ENCODE results near the gene TYMP.

Gene TYMP

GRCh38 chr22:50506611-50507420, 23.0 kb downstream of the TYMP start:
- Histone ChIP-seq H3K9me3 (ENCODE audit: control insufficient read depth, insufficient read depth, low read depth, low read length) (no peaks in the 10 kb centered on the region), H3K4me1 (ENCODE audit: control insufficient read depth, insufficient read depth, low read length) (peaks cover 8% of the 10 kb centered on the region), H3K4me3 (ENCODE audit: low read depth, low read length) (peak overlapping the region; percentile 63), H3K36me3 (ENCODE audit: control insufficient read depth in 2 of 2, insufficient read depth in 1 of 2, low read length in 2 of 2) (peaks cover 0 to 41% of the 10 kb centered on the region in 2 experiments; a peak in 2 of 3 replicates), H3K27ac (ENCODE audit: extremely low read depth, low read depth, low read length) (peak overlapping the region; percentile 94)
- TF ChIP-seq ZNF76 (tag by site-specific recombination; IDR thresholded peaks at IDR 0.05; ENCODE audit: borderline replicate concordance, low read depth) (peak; percentile 39; the same call in 1 of the 2 replicates), HOXC10 (CRISPR knock-in tag; IDR thresholded peaks at IDR 0.05) (peak; percentile 24; the same call in 1 of the 2 replicates), ZFHX2 (tag by site-specific recombination; conservative IDR thresholded peaks at IDR 0.05) (peak; percentile 61), ZNF24 (tag by site-specific recombination; IDR thresholded peaks at IDR 0.05) (no peak), SALL2 (tag by site-specific recombination; IDR thresholded peaks at IDR 0.05; ENCODE audit: borderline replicate concordance) (no peak), EGR2 (tag by site-specific recombination; IDR thresholded peaks at IDR 0.05; ENCODE audit: low read depth) (peak; percentile 78), KLF8 (tag by site-specific recombination; IDR thresholded peaks at IDR 0.05) (0 out of 2 replicates have a peak, but pooled peaks have one; percentile 28), HIC1 (tag by site-specific recombination; IDR thresholded peaks at IDR 0.05) (peak; percentile 30; the same call in 1 of the 2 replicates), ZIC2 (tag by site-specific recombination; IDR thresholded peaks at IDR 0.05) (peak; percentile 62), ZNF23 (tag by site-specific recombination; IDR thresholded peaks at IDR 0.05; ENCODE audit: borderline replicate concordance) (no peak), GFI1B (tag by site-specific recombination; IDR thresholded peaks at IDR 0.05) (no peak), ZNF704 (tag by site-specific recombination; IDR thresholded peaks at IDR 0.05) (peak; percentile 33; the same call in 1 of the 2 replicates), PRDM1 (tag by site-specific recombination; IDR thresholded peaks at IDR 0.05) (no peak), ZNF747 (tag by site-specific recombination; IDR thresholded peaks at IDR 0.05) (no peak), ZBTB8A (tag by site-specific recombination; IDR thresholded peaks at IDR 0.05) (peak; percentile 31; the same call in 1 of the 2 replicates), KLF16 (tag by site-specific recombination; IDR thresholded peaks at IDR 0.05) (no peak)
- TF ChIP-seq, protein P1, sequence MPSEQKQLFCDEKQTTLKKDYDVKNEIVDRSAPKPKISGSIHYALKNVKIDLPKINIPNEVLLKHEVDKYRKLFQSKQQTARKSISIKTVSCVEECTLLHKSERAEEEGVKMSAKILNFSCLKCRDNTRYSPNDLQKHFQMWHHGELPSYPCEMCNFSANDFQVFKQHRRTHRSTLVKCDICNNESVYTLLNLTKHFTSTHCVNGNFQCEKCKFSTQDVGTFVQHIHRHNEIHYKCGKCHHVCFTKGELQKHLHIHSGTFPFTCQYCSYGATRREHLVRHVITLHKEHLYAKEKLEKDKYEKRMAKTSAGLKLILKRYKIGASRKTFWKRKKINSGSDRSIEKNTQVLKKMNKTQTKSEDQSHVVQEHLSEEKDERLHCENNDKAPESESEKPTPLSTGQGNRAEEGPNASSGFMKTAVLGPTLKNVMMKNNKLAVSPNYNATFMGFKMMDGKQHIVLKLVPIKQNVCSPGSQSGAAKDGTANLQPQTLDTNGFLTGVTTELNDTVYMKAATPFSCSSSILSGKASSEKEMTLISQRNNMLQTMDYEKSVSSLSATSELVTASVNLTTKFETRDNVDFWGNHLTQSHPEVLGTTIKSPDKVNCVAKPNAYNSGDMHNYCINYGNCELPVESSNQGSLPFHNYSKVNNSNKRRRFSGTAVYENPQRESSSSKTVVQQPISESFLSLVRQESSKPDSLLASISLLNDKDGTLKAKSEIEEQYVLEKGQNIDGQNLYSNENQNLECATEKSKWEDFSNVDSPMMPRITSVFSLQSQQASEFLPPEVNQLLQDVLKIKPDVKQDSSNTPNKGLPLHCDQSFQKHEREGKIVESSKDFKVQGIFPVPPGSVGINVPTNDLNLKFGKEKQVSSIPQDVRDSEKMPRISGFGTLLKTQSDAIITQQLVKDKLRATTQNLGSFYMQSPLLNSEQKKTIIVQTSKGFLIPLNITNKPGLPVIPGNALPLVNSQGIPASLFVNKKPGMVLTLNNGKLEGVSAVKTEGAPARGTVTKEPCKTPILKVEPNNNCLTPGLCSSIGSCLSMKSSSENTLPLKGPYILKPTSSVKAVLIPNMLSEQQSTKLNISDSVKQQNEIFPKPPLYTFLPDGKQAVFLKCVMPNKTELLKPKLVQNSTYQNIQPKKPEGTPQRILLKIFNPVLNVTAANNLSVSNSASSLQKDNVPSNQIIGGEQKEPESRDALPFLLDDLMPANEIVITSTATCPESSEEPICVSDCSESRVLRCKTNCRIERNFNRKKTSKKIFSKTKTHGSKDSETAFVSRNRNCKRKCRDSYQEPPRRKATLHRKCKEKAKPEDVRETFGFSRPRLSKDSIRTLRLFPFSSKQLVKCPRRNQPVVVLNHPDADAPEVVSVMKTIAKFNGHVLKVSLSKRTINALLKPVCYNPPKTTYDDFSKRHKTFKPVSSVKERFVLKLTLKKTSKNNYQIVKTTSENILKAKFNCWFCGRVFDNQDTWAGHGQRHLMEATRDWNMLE (tag by site-specific recombination; conservative IDR thresholded peaks at IDR 0.05; ENCODE audit: low read depth): no peak
- TF ChIP-seq, protein P2, sequence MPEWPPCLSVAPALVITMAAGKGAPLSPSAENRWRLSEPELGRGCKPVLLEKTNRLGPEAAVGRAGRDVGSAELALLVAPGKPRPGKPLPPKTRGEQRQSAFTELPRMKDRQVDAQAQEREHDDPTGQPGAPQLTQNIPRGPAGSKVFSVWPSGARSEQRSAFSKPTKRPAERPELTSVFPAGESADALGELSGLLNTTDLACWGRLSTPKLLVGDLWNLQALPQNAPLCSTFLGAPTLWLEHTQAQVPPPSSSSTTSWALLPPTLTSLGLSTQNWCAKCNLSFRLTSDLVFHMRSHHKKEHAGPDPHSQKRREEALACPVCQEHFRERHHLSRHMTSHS (tag by site-specific recombination; IDR thresholded peaks at IDR 0.05): no peak
- ChIA-PET POLR2A (interaction anchor here (0.6 to 6.0 kb wide), 5 partner anchors 8 to 56 kb away, joined by 3 to 189 read pairs (median 7); partner anchors contain the start of genes SCO2 and SYCE3), CTCF (interaction anchor here (0.5 to 1.6 kb wide), 2 partner anchors 9 to 11 kb away, joined by 3 to 13 read pairs; no protein-coding TSS in a partner anchor)
